K562 (cell line): ENCODE data around the gene OBSL1. TPM values are rescaled to one million over a fixed set of nuclear protein-coding genes. Genes with fewer than 3 reads are reported as not detected.

Experiments used
- ATAC-seq: fragments of 200-7000 bp; cut with Tn5 transposase; 3 replicates; pipeline ENCODE4 v1.9.1; 2020; ENCODE audit warnings: moderate library complexity
- BruUV-seq: library from RNA; stranded (reverse); fragments of 400-500 nt; replicated peaks from 2 replicates; lab custom pipeline; 2021; lab: Mats Ljungman, UMichigan
- CTCF ChIA-PET: fragments of 300-600 bp; formaldehyde crosslinking; extraction: SDS; loops from one replicate; lab custom pipeline; 2021; ENCODE audit warnings: low intra/inter-chr PET ratio; lab: Yijun Ruan, JAX
- POLR2A ChIA-PET: fragments of 300-600, 350-650 bp; sonication (Branson Sonifier 250); formaldehyde crosslinking; extraction: SDS; loops from one replicate; lab custom pipeline; 2021; ENCODE audit warnings: antibody characterized with exemption, inconsistent platforms; lab: Yijun Ruan, JAX
- DNase-seq, 4 experiments: peaks; one replicate each; pipeline versions ENCODE4 v3.0.0 to v3.0.0-alpha.2; 2011 to 2018; ENCODE audit warnings: low spot score in 3 of 4, mixed read lengths in 3 of 4; ENCODE audit errors: extremely low read depth in 1 of 4
- FAIRE-seq: peaks from 2 replicates; lab custom pipeline; 2011; peaks lifted over from hg19 to GRCh38; lab: Jason Lieb, UNC
- H2AFZ ChIP-seq: 2 replicates; pipeline ENCODE4 v1.6.0; 2011; ENCODE audit warnings: low read depth, low read length, control low read depth, inconsistent platforms
- H3K27ac ChIP-seq: fragments of 200-600 bp; 3 replicates; pipeline ENCODE4 v1.8.0; 2011; ENCODE audit warnings: low read depth, mild to moderate bottlenecking, control low read depth, inconsistent platforms, low read length, moderate library complexity, mixed read lengths; ENCODE audit errors: extremely low read depth
- H3K27me3 ChIP-seq, 2 experiments: fragments of 300-600 bp in 1 of 2; 2 replicates in 1 of 2; 3 replicates in 1 of 2; pipeline versions ENCODE4 v1.6.0 to v1.8.0; 2011; ENCODE audit warnings: inconsistent platforms in 2 of 2, low read length in 2 of 2, mild to moderate bottlenecking in 1 of 2, mixed read lengths in 1 of 2, moderate library complexity in 1 of 2; ENCODE audit not compliant: control insufficient read depth in 2 of 2, insufficient read depth in 2 of 2
- H3K36me3 ChIP-seq: fragments of 300-600 bp; 3 replicates; pipeline ENCODE4 v1.8.0; 2011; ENCODE audit warnings: mild to moderate bottlenecking, low read length, inconsistent platforms; ENCODE audit not compliant: control insufficient read depth, insufficient read depth
- H3K4me1 ChIP-seq, 2 experiments: fragments of 200-600 bp in 1 of 2; replicated peaks in 1 of 2; 2 replicates in 1 of 2; 3 replicates in 1 of 2; pipeline versions ENCODE4 v1.5.1 to v1.8.0; 2011; ENCODE audit warnings: inconsistent platforms in 2 of 2, low read length in 2 of 2, mild to moderate bottlenecking in 1 of 2, mixed read lengths in 1 of 2, moderate library complexity in 1 of 2; ENCODE audit not compliant: control insufficient read depth in 2 of 2, insufficient read depth in 2 of 2
- H3K4me2 ChIP-seq: 2 replicates; pipeline ENCODE4 v1.6.1; 2011; ENCODE audit warnings: low read length, control low read depth, inconsistent platforms, mixed read lengths; ENCODE audit not compliant: insufficient read depth
- H3K4me3 ChIP-seq: fragments of 200-600 bp; sonication (generic), shearing (Covaris generic); 2 replicates; pipeline ENCODE4 v1.5.1; 2016; ENCODE audit warnings: control low read depth, inconsistent platforms
- H3K79me2 ChIP-seq: fragments of 200-600 bp; 3 replicates; pipeline ENCODE4 v1.8.0; 2011; ENCODE audit warnings: low read length, inconsistent platforms; ENCODE audit not compliant: control insufficient read depth, insufficient read depth
- H3K9ac ChIP-seq, 2 experiments: 2 replicates each; pipeline versions ENCODE4 v1.6.0 to v1.6.1; 2011; ENCODE audit warnings: low read depth in 2 of 2, low read length in 2 of 2, control low read depth in 1 of 2, inconsistent platforms in 1 of 2, mild to moderate bottlenecking in 1 of 2, mixed read lengths in 1 of 2; ENCODE audit not compliant: insufficient read depth in 1 of 2
- H3K9me1 ChIP-seq: one replicate; pipeline ENCODE4 v1.6.0; 2011; ENCODE audit warnings: inconsistent platforms, mild to moderate bottlenecking, low read length, moderate library complexity; ENCODE audit not compliant: control insufficient read depth, insufficient read depth
- H3K9me3 ChIP-seq: replicated peaks from 2 replicates; pipeline ENCODE4 v1.5.1; 2011; ENCODE audit warnings: low read depth, low read length, inconsistent platforms; ENCODE audit not compliant: control insufficient read depth, insufficient read depth
- H4K20me1 ChIP-seq: replicated peaks from 2 replicates; pipeline ENCODE4 v1.6.1; 2011; ENCODE audit warnings: low read length, inconsistent platforms, mixed read lengths; ENCODE audit not compliant: control insufficient read depth, insufficient read depth
- ATF6 ChIP-seq: sonication (generic); formaldehyde crosslinking; IDR thresholded peaks from 2 replicates; pipeline ENCODE4 v1.4.0; 2020; ENCODE audit warnings: mild to moderate bottlenecking, missing genetic modification reagents
- HLTF ChIP-seq: fragments of 450-650 bp; IDR thresholded peaks from 2 replicates; pipeline ENCODE4 v1.6.1; 2016
- MYC ChIP-seq, 2 experiments: fragments of 250-450 bp in 1 of 2; sonication (Bioruptor Pico) in 1 of 2; IDR thresholded peaks; 2 replicates each; pipeline versions ENCODE4 v1.5.1 to v1.6.1; 2012 to 2021; ENCODE audit warnings: low read depth in 2 of 2, borderline replicate concordance in 1 of 2, improper control_type of control experiment in 1 of 2, low read length in 1 of 2, mild to moderate bottlenecking in 1 of 2, moderate library complexity in 1 of 2
- NCOA2 ChIP-seq, 2 experiments: fragments of 450-650 bp; IDR thresholded peaks; 2 replicates each; pipeline ENCODE4 v1.6.1; 2018; ENCODE audit warnings: mild to moderate bottlenecking in 2 of 2, moderate library complexity in 1 of 2; ENCODE audit not compliant: partially characterized antibody in 2 of 2
- ZBTB40 ChIP-seq, 2 experiments: fragments of 450-650 bp in 1 of 2; sonication (generic) in 1 of 2; formaldehyde crosslinking in 1 of 2; IDR thresholded peaks; 2 replicates each; pipeline versions ENCODE4 v1.7.1 to v1.9.0; 2016 to 2022; ENCODE audit warnings: inconsistent platforms in 1 of 2, mild to moderate bottlenecking in 1 of 2, missing genetic modification reagents in 1 of 2
- ZKSCAN3 ChIP-seq: fragments of 250-450 bp; sonication (Bioruptor Pico); IDR thresholded peaks from 2 replicates; pipeline ENCODE4 v1.4.0; 2020
- ZNF184 ChIP-seq: sonication (generic); formaldehyde crosslinking; IDR thresholded peaks from 2 replicates; pipeline ENCODE4 v1.5.0; 2020; ENCODE audit warnings: missing genetic modification reagents
- ZNF239 ChIP-seq: fragments of 250-450 bp; sonication (Bioruptor Pico); IDR thresholded peaks from 2 replicates; pipeline ENCODE4 v1.4.0; 2020; ENCODE audit warnings: mild to moderate bottlenecking
- WGBS: fragments of 100-300 bp; shearing (Covaris generic); methylation state at CpG from one replicate; pipeline ENCODE4 v1.1.6; 2016; ENCODE audit warnings: low coverage, mixed read lengths; ENCODE audit not compliant: insufficient coverage; ENCODE audit errors: missing lambda C conversion rate; 5-methylcytosine and 5-hydroxymethylcytosine counted together
- in situ Hi-C: fragments of 300-500 bp; cut with MboI; formaldehyde crosslinking; loops from 4 replicates; pipeline ENCODE4 v1.15.0; 2018; ENCODE audit warnings: inconsistent platforms, mixed read lengths
- intact Hi-C: fragments of 100-400 bp; cut with micrococcal nuclease; formaldehyde crosslinking; loops from 2 replicates; pipeline ENCODE4 v1.14.2; 2022
- polyA plus RNA-seq, 8 experiments: library from polyadenylated mRNA; depleted of rRNA in 4 of 8; stranded (reverse) in 5 of 8; unstranded in 3 of 8; fragments of >200 nt; fragmentation: Nextera tagmentation in 2 of 8; fragmentation: Illumina TruSeq in 1 of 8; extraction: Ambion mirVana in 2 of 8; extraction: Trizol in 1 of 8; gene quantifications; 2 replicates each; pipeline versions ENCODE4 v1.2.1 to v1.2.3, GENCODE V29; 2011 to 2014; ENCODE audit warnings: inconsistent platforms in 1 of 8, missing spikeins in 1 of 8
- total RNA-seq, 7 experiments: library from RNA; depleted of rRNA in 6 of 7; stranded (reverse); fragments of >200 nt in 6 of 7; fragmentation: Illumina TruSeq in 2 of 7; extraction: Trizol in 2 of 7; gene quantifications; 2 replicates each; pipeline versions ENCODE4 v1.2.1 to v1.2.3, GENCODE V29; 2011 to 2021; ENCODE audit warnings: low replicate concordance in 1 of 7

The OBSL1 gene
- total and polyA plus RNA-seq, 9 of the 15 experiments (the other 6 are each of a cell fraction or from before 2014, with no cell fraction given), result 1.2 to 26.6 (median 8.6) TPM

GRCh38 chr2:219541611-219542180, 29.6 kb downstream of the OBSL1 start:
- peaks cover 35% of the 10 kb centered on the region; the same call in 2 of the 3 replicates for H3K36me3 ChIP-seq
- POLR2A ChIA-PET, result interaction anchor here (0.6 to 1.0 kb wide), 4 partner anchors 12 to 148 kb away, joined by 3 to 4 read pairs (median 4); no protein-coding TSS in a partner anchor
- in situ Hi-C loops (loop anchor here (5.0 to 10.0 kb wide), 2 partner anchors 101 to 153 kb away; no protein-coding TSS in a partner anchor), intact Hi-C loops (loop anchor here (1.0 to 5.0 kb wide), 5 partner anchors 55 to 185 kb away; partner anchors contain the start of gene SLC4A3)
- peak overlapping the region; percentile 83 for H3K4me3 ChIP-seq
- peak overlapping the region; percentile 58; the same call in 1 of the 2 replicates for H2AFZ ChIP-seq
- under 1% methylated on average over 31 of the region's 48 CpGs for WGBS
- H3K79me2 ChIP-seq, result peaks cover 17% of the 10 kb centered on the region
- no peak overlapping the region for H3K27ac ChIP-seq
- H3K9ac ChIP-seq, result peak overlapping the region in 1 of 2 experiments; percentile 73; a peak in 3 of 4 replicates
- DNase-seq (peak; percentile 63 to 86 (median 67)), ATAC-seq (peak; percentile 64), FAIRE-seq (peak; percentile 84)
- no peaks in the 10 kb centered on the region for H3K9me1 ChIP-seq
- H3K4me1 ChIP-seq, result peaks cover 0 to 68% of the 10 kb centered on the region in 2 experiments; a peak in 3 of 5 replicates
- H3K27me3 ChIP-seq, result no peaks in the 10 kb centered on the region
- peak overlapping the region; percentile 75 for H3K4me2 ChIP-seq
- peaks cover 14% of the 10 kb centered on the region; the same call in 1 of the 2 replicates for H4K20me1 ChIP-seq
- BruUV-seq, result no TSS peak
- H3K9me3 ChIP-seq, result no peaks in the 10 kb centered on the region
- CTCF ChIA-PET, result interaction anchor here (0.6 to 3.8 kb wide), 7 partner anchors 60 to 183 kb away, joined by 3 to 80 read pairs (median 3); no protein-coding TSS in a partner anchor
- TF ChIP-seq MYC (IDR thresholded peaks at IDR 0.05; ENCODE audit: low read depth, low read length), result peak; percentile 23; the same call in 1 of the 2 replicates
- TF ChIP-seq MYC (CRISPR knock-in tag; IDR thresholded peaks at IDR 0.05; ENCODE audit: borderline replicate concordance, low read depth), result no peak
- no peak for TF ChIP-seq ZNF239 (CRISPR knock-in tag)
- TF ChIP-seq NCOA2 (IDR thresholded peaks at IDR 0.05; ENCODE audit: partially characterized antibody in 2 of 2), result no peak
- TF ChIP-seq ATF6 (CRISPR knock-in tag), result 0 out of 2 replicates have a peak, but pooled peaks have one; percentile 50
- no peak for TF ChIP-seq ZKSCAN3 (CRISPR knock-in tag)
- TF ChIP-seq ZNF184 (CRISPR knock-in tag), result no peak
- TF ChIP-seq ZBTB40 (IDR thresholded peaks at IDR 0.05), result no peak
- TF ChIP-seq ZBTB40 (CRISPR knock-in tag; IDR thresholded peaks at IDR 0.05), result no peak
- TF ChIP-seq HLTF, result 0 out of 2 replicates have a peak, but pooled peaks have one; percentile 73
